Fibroblast of lung (primary cell): Measurements from ENCODE around the gene EYS. TPM values are rescaled to one million over a fixed set of nuclear protein-coding genes. Genes with fewer than 3 reads are reported as not detected.

Experiments used
- DNase-seq, 2 donors: peaks; one replicate each; pipeline versions ENCODE4 v3.0.0 to v3.0.0-alpha.2; 2010; ENCODE audit warnings: low read depth in 2 of 2
- H2AFZ ChIP-seq: 2 replicates; pipeline ENCODE4 v1.5.1; 2012; ENCODE audit warnings: low read length, control low read depth, inconsistent platforms
- H3K27ac ChIP-seq: 2 replicates; pipeline ENCODE4 v1.5.1; 2011; ENCODE audit warnings: low read length, control low read depth; ENCODE audit not compliant: insufficient read depth
- H3K27me3 ChIP-seq: 2 replicates; pipeline ENCODE4 v1.5.1; 2011; ENCODE audit warnings: mild to moderate bottlenecking, low read length; ENCODE audit not compliant: control insufficient read depth, insufficient read depth
- H3K36me3 ChIP-seq: 2 replicates; pipeline ENCODE4 v1.5.1; 2011; ENCODE audit warnings: low read length; ENCODE audit not compliant: control insufficient read depth, insufficient read depth
- H3K4me1 ChIP-seq: 2 replicates; pipeline ENCODE4 v1.5.1; 2011; ENCODE audit warnings: low read length; ENCODE audit not compliant: control insufficient read depth, insufficient read depth; ENCODE audit errors: extremely low read depth
- H3K4me2 ChIP-seq: 2 replicates; pipeline ENCODE4 v1.5.1; 2011; ENCODE audit warnings: low read length, control low read depth; ENCODE audit not compliant: insufficient read depth; ENCODE audit errors: extremely low read depth
- H3K4me3 ChIP-seq, 4 experiments: fragments of 200-600 bp in 1 of 4; sonication (generic) in 1 of 4; replicated peaks in 1 of 4; 2 replicates each; pipeline ENCODE4 v1.5.1; 2011 to 2016; ENCODE audit warnings: low read length in 4 of 4, low read depth in 3 of 4, mild to moderate bottlenecking in 3 of 4, control low read depth in 2 of 4, inconsistent platforms in 1 of 4, mixed read lengths in 1 of 4; ENCODE audit not compliant: insufficient read depth in 1 of 4; ENCODE audit errors: control extremely low read depth in 1 of 4
- H3K79me2 ChIP-seq: 2 replicates; pipeline ENCODE4 v1.5.1; 2012; ENCODE audit warnings: mild to moderate bottlenecking, low read length, inconsistent platforms; ENCODE audit not compliant: control insufficient read depth, insufficient read depth
- H3K9ac ChIP-seq: 2 replicates; pipeline ENCODE4 v1.5.1; 2011; ENCODE audit warnings: mild to moderate bottlenecking, low read length, control low read depth; ENCODE audit not compliant: insufficient read depth
- H3K9me3 ChIP-seq: 2 replicates; pipeline ENCODE4 v1.5.1; 2012; ENCODE audit warnings: low read depth, low read length; ENCODE audit not compliant: control insufficient read depth, insufficient read depth
- H4K20me1 ChIP-seq: 2 replicates; pipeline ENCODE4 v1.5.1; 2011; ENCODE audit warnings: low read length; ENCODE audit not compliant: control insufficient read depth, insufficient read depth; ENCODE audit errors: extremely low read depth
- CTCF ChIP-seq, 2 donors: IDR thresholded peaks in 1 of 2; conservative IDR thresholded peaks in 1 of 2; 1 replicate in 1 of 2; 2 replicates in 1 of 2; pipeline ENCODE4 v1.5.1; 2011 to 2012; ENCODE audit warnings: low read length in 2 of 2, control low read depth in 1 of 2, inconsistent platforms in 1 of 2, low read depth in 1 of 2, mild to moderate bottlenecking in 1 of 2
- EZH2 ChIP-seq: IDR thresholded peaks from 2 replicates; pipeline ENCODE4 v1.5.1; 2012; ENCODE audit warnings: low read length, control low read depth, mild to moderate bottlenecking; ENCODE audit errors: missing control alignments
- polyA plus RNA-seq, 2 donors: library from polyadenylated mRNA; depleted of rRNA in 1 of 2; stranded (reverse) in 1 of 2; unstranded in 1 of 2; fragments of >200 nt; gene quantifications; 2 replicates each; pipeline ENCODE4 v1.2.1, GENCODE V29; 2011 to 2012; ENCODE audit warnings: missing spikeins in 1 of 2
- total RNA-seq: library from RNA; depleted of rRNA; stranded (reverse); fragments of >200 nt; gene quantifications from 2 replicates; pipeline ENCODE4 v1.2.1, GENCODE V29; 2014

EYS gene
- total and polyA plus RNA-seq, 2 donors (not counting 1 experiment from before 2014, with no cell fraction given), result under 0.01 TPM; not detected in 1

DNA sequence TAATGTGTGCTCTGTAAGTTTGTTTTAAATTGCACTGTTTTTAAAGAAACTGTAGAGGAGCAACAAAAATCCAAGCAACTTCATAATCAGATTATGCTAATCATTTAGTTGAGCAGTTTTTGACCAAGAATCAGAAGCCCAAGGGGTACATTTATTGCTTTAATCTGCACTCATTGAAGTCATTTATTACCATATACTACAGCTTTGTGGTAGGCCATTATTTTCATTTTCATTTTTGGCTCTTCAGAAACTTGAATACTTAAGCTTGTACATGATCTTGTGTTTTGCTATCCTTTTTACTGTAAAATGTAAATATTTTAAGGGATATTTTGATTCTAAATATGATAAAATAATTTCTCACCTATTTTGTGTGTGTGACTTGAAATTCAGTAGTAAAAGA is 1992.9 kb downstream of the EYS start:
- no peak overlapping the region for H3K4me2 ChIP-seq
- DNase-seq, result no peak
- no peaks in the 10 kb centered on the region for H4K20me1 ChIP-seq
- TF ChIP-seq CTCF (conservative IDR thresholded peaks at IDR 0.05 in 1 of 2, IDR thresholded peaks at IDR 0.05 in 1 of 2; ENCODE audit: low read depth in 1 of 2, low read length in 2 of 2) (no peak), EZH2 (no peak)
- H3K36me3 ChIP-seq, result peaks cover 2% of the 10 kb centered on the region
- no peak overlapping the region for H3K27ac ChIP-seq
- H2AFZ ChIP-seq, result no peak overlapping the region
- H3K9ac ChIP-seq, result no peak overlapping the region
- H3K9me3 ChIP-seq, result no peaks in the 10 kb centered on the region
- no peak overlapping the region for H3K4me3 ChIP-seq
- H3K4me1 ChIP-seq, result no peaks in the 10 kb centered on the region
- no peaks in the 10 kb centered on the region for H3K27me3 ChIP-seq
- H3K79me2 ChIP-seq, result no peaks in the 10 kb centered on the region

DNA sequence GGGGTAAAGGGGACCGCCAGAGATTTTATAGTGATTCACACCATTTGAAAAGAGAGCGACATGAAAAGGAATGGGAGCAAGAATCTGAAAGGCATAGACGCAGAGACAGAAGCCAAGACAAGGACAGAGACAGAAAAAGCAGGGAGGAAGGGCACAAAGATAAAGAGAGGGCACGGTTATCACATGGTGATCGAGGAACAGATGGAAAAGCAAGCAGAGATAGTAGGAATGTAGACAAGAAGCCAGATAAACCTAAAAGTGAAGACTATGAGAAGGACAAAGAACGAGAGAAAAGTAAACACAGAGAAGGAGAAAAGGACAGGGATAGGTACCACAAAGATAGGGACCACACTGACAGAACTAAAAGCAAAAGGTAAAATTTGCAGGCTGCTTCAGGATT is 1993.7 kb downstream of the EYS start:
- H3K9ac ChIP-seq, result no peak overlapping the region
- no peaks in the 10 kb centered on the region for H4K20me1 ChIP-seq
- no peak for DNase-seq
- TF ChIP-seq CTCF (conservative IDR thresholded peaks at IDR 0.05 in 1 of 2, IDR thresholded peaks at IDR 0.05 in 1 of 2; ENCODE audit: low read depth in 1 of 2, low read length in 2 of 2) (no peak), EZH2 (no peak)
- H3K4me1 ChIP-seq, result no peaks in the 10 kb centered on the region
- no peaks in the 10 kb centered on the region for H3K27me3 ChIP-seq
- no peak overlapping the region for H3K27ac ChIP-seq
- H3K4me3 ChIP-seq, result no peak overlapping the region
- H2AFZ ChIP-seq, result no peak overlapping the region
- H3K9me3 ChIP-seq, result no peaks in the 10 kb centered on the region
- H3K36me3 ChIP-seq, result peaks cover 2% of the 10 kb centered on the region
- H3K4me2 ChIP-seq, result no peak overlapping the region
- H3K79me2 ChIP-seq, result no peaks in the 10 kb centered on the region

DNA sequence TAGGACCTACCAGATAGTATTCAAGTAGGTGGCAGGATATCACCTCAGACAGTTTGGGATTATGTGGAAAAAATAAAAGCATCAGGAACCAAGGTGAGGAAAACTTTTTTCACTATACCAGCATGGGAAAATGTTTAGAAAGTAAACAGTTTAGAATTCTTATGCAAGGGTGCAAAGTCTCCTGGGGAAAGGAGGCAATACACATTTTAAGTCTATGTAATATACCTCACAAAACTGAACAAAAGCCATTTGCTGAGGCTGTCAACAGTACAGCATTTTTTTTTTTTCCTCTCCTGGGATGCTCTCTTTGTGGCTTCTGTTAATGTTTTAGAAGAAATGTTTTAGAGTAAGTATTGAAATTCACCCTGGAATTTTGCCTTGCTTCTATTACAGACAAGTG is 1997.9 kb downstream of the EYS start:
- Histone ChIP-seq H3K9ac (no peak overlapping the region), H3K27me3 (no peaks in the 10 kb centered on the region), H3K4me3 (no peak overlapping the region), H4K20me1 (no peaks in the 10 kb centered on the region), H3K4me1 (no peaks in the 10 kb centered on the region), H2AFZ (no peak overlapping the region), H3K9me3 (no peaks in the 10 kb centered on the region), H3K36me3 (peaks cover 4% of the 10 kb centered on the region), H3K4me2 (no peak overlapping the region), H3K27ac (no peak overlapping the region), H3K79me2 (no peaks in the 10 kb centered on the region)
- TF ChIP-seq EZH2, result no peak
- no peak for TF ChIP-seq CTCF (conservative IDR thresholded peaks at IDR 0.05 in 1 of 2, IDR thresholded peaks at IDR 0.05 in 1 of 2; ENCODE audit: low read depth in 1 of 2, low read length in 2 of 2)
- DNase-seq, result no peak
